ENCODE results near the gene SYAP1. TPM values are rescaled to one million over a fixed set of nuclear protein-coding genes. Genes with fewer than 3 reads are reported as not detected.

Gene SYAP1
- total RNA-seq, 1 donor from 2014 or later: 16.8 TPM

DNA sequence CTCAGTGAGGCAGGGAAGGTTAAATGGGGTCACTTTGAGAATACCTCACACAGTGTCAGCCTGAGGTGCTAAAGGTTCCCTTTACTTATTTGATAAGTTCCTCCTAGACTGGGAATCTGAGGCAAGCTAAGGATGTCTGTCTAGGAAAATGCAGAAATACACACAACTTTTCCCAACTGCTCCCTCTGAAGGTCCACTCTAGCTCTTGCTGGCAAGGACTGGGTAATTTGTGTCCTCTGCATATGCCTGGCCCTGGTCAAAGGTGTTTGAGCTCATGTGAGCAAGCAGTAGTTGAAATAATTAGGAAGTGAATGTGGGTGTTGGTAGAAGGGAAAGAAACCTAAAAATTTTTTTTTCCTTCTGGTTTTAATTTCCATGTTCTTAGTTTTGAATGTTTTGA, 88.1 kb downstream of the SYAP1 start:
- Mint-ChIP-seq H3K36me3 (ENCODE audit: low read depth) (peaks cover 6% of the 10 kb centered on the region), H3K9me3 (no peaks in the 10 kb centered on the region), H3K27ac (no peak overlapping the region), H3K4me1 (peaks cover 27% of the 10 kb centered on the region), H3K27me3 (no peaks in the 10 kb centered on the region), H3K4me3 (no peak overlapping the region)
- DNase-seq: no peak
- POLR2A ChIA-PET: no interaction called here
- CTCF ChIA-PET: no interaction called here
- intact Hi-C loops (cut with micrococcal nuclease): no loop called here
- TF ChIP-seq, protein P1, sequence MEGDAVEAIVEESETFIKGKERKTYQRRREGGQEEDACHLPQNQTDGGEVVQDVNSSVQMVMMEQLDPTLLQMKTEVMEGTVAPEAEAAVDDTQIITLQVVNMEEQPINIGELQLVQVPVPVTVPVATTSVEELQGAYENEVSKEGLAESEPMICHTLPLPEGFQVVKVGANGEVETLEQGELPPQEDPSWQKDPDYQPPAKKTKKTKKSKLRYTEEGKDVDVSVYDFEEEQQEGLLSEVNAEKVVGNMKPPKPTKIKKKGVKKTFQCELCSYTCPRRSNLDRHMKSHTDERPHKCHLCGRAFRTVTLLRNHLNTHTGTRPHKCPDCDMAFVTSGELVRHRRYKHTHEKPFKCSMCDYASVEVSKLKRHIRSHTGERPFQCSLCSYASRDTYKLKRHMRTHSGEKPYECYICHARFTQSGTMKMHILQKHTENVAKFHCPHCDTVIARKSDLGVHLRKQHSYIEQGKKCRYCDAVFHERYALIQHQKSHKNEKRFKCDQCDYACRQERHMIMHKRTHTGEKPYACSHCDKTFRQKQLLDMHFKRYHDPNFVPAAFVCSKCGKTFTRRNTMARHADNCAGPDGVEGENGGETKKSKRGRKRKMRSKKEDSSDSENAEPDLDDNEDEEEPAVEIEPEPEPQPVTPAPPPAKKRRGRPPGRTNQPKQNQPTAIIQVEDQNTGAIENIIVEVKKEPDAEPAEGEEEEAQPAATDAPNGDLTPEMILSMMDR (IDR thresholded peaks at IDR 0.05): no peak
- ATAC-seq (ENCODE audit: low read depth): no peak

DNA sequence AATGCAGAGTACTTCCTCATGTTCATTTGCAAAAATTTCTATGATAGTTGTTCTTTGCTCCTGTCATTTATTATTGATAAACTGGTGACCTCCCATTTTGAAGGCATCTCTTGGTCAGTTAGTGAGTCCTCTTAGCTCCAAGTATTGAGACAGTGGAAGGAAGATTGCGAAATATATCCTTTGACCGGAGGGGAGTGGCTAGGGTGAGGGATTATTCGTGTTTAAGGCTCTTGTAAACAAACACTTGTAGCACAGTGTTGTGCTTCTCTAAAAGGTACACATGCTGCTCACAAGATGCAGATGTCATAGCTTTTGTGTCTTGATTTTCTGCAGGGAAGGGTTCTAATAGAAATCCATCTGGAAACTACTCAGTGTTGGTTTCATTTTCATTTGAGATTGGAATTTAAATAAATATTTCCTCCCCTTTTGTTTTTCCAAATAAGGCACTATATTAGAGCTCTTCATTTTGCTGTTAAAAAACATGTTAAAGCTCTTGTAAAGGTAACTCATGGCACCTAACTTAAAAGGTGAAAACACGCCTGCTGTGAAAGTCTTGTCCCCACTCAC, 88.6 kb downstream of the SYAP1 start:
- CTCF ChIA-PET: no interaction called here
- intact Hi-C loops (cut with micrococcal nuclease): no loop called here
- POLR2A ChIA-PET: no interaction called here
- DNase-seq (no peak), ATAC-seq (ENCODE audit: low read depth) (no peak)
- peaks cover 27% of the 10 kb centered on the region for H3K4me1 Mint-ChIP-seq
- no peaks in the 10 kb centered on the region for H3K27me3 Mint-ChIP-seq
- peaks cover 9% of the 10 kb centered on the region for H3K36me3 Mint-ChIP-seq (ENCODE audit: low read depth)
- H3K4me3 Mint-ChIP-seq: no peak overlapping the region
- peak overlapping the region; percentile 32 for H3K27ac Mint-ChIP-seq
- no peaks in the 10 kb centered on the region for H3K9me3 Mint-ChIP-seq
- TF ChIP-seq, protein P1 (IDR thresholded peaks at IDR 0.05): no peak

- no peak overlapping the region for H3K27ac Mint-ChIP-seq
- ATAC-seq (ENCODE audit: low read depth): no peak
- ChIA-PET POLR2A (no interaction called here), CTCF (no interaction called here)
- TF ChIP-seq, protein P1 (IDR thresholded peaks at IDR 0.05): no peak
- H3K9me3 Mint-ChIP-seq: no peaks in the 10 kb centered on the region
- intact Hi-C loops (cut with micrococcal nuclease): no loop called here
- H3K4me1 Mint-ChIP-seq: no peaks in the 10 kb centered on the region
- no peak overlapping the region for H3K4me3 Mint-ChIP-seq
- DNase-seq: no peak
- H3K27me3 Mint-ChIP-seq: no peaks in the 10 kb centered on the region
- peaks cover 18% of the 10 kb centered on the region for H3K36me3 Mint-ChIP-seq (ENCODE audit: low read depth)
These were observed 95.2 kb downstream of the SYAP1 start for GRCh38 chrX:16814597-16814996.

Other genes starting within 250 kb of the SYAP1 start
- not detected in 2 replicates for gene S100G, start 69.5 kb upstream of the SYAP1 start, total RNA-seq
- 8.0 and 9.9 TPM in 2 replicates for gene CTPS2, start 6.9 kb upstream of the SYAP1 start, total RNA-seq
- gene TXLNG, start 66.9 kb downstream of the SYAP1 start, total RNA-seq: 12.7 and 13.1 TPM in 2 replicates
- gene RBBP7, start 150.8 kb downstream of the SYAP1 start, total RNA-seq: 97.9 and 103 TPM in 2 replicates
- gene REPS2, start 227.0 kb downstream of the SYAP1 start, total RNA-seq: 1.6 and 2.0 TPM in 2 replicates

All from activated B cell treated with CpG ODN at 0.5 μM for 24 hours (primary cell).